SK-N-SH (cell line): ENCODE data around the gene PLCB1. TPM values are rescaled to one million over a fixed set of nuclear protein-coding genes. Genes with fewer than 3 reads are reported as not detected.

Experiments
- ELF1 ChIP-seq: IDR thresholded peaks from 2 replicates; pipeline ENCODE4 v1.4.0; 2012
- FOSL2 ChIP-seq: IDR thresholded peaks from 2 replicates; pipeline ENCODE4 v1.4.0; 2012; ENCODE audit warnings: low read depth, mild to moderate bottlenecking, moderate library complexity, borderline replicate concordance
- FOXJ3 ChIP-seq: sonication (generic); formaldehyde crosslinking; IDR thresholded peaks from 2 replicates; pipeline ENCODE4 v1.5.1; 2020; ENCODE audit warnings: mild to moderate bottlenecking, missing genetic modification reagents
- GATA2 ChIP-seq: sonication (generic); formaldehyde crosslinking; IDR thresholded peaks from 2 replicates; pipeline ENCODE4 v1.5.0; 2020; ENCODE audit warnings: mild to moderate bottlenecking, missing genetic modification reagents
- NFIC ChIP-seq: IDR thresholded peaks from 2 replicates; pipeline ENCODE4 v1.4.0; 2012; ENCODE audit warnings: borderline replicate concordance
- NRF1 ChIP-seq: IDR thresholded peaks from 2 replicates; pipeline ENCODE4 v1.6.1; 2012; ENCODE audit warnings: low read depth, mild to moderate bottlenecking, low read length
- PBX3 ChIP-seq: IDR thresholded peaks from 2 replicates; pipeline ENCODE4; 2012
- POLR2AphosphoS5 ChIP-seq: IDR thresholded peaks from 2 replicates; pipeline ENCODE4 v1.6.1; 2012; ENCODE audit warnings: low read depth, low read length
- RAD21 ChIP-seq: IDR thresholded peaks from 2 replicates; pipeline ENCODE4 v1.6.1; 2012; ENCODE audit warnings: mild to moderate bottlenecking, low read length
- REST ChIP-seq: IDR thresholded peaks from 2 replicates; pipeline ENCODE4 v1.6.1; 2012; ENCODE audit warnings: mild to moderate bottlenecking, low read depth, low read length, moderate library complexity
- SIN3A ChIP-seq: IDR thresholded peaks from 2 replicates; pipeline ENCODE4 v1.6.1; 2012; ENCODE audit warnings: low read depth, mild to moderate bottlenecking, low read length, moderate library complexity, borderline replicate concordance
- USF2 ChIP-seq: fragments of 150-350 bp; IDR thresholded peaks from 2 replicates; pipeline ENCODE4 v1.6.1; 2017; ENCODE audit warnings: antibody characterized with exemption, low read length, low read depth, borderline replicate concordance
- YY1 ChIP-seq: IDR thresholded peaks from 2 replicates; pipeline ENCODE4 v1.4.0; 2012; ENCODE audit warnings: low read depth, mild to moderate bottlenecking
- polyA plus RNA-seq, 3 experiments: library from polyadenylated mRNA; depleted of rRNA; stranded (reverse); fragments of >200 nt; gene quantifications; 2 replicates each; pipeline ENCODE4 v1.2.3, GENCODE V29; 2012
- TF ChIP-seq, protein P1 (sequence below): IDR thresholded peaks from 2 replicates; pipeline ENCODE4 v1.4.0; 2012; ENCODE audit warnings: low read depth, borderline replicate concordance
- TF ChIP-seq, protein P2 (sequence below): IDR thresholded peaks from 2 replicates; pipeline ENCODE4 v1.4.0; 2012; ENCODE audit warnings: low read depth, borderline replicate concordance

Gene PLCB1
- polyA plus RNA-seq, 1 of the 3 experiments (the other 2 are of a cell fraction) = 10.5 TPM

- TF ChIP-seq REST (no peak), SIN3A (no peak), USF2 (no peak), FOSL2 (peak; percentile 34; the same call in 1 of the 2 replicates), YY1 (no peak), NFIC (0 out of 2 replicates have a peak, but pooled peaks have one; percentile 15), PBX3 (peak; percentile 81), POLR2AphosphoS5 (no peak), GATA2 (peak; percentile 17; the same call in 1 of the 2 replicates), RAD21 (no peak), FOXJ3 (CRISPR knock-in tag) (no peak), NRF1 (no peak), ELF1 (no peak)
- TF ChIP-seq, protein P1, sequence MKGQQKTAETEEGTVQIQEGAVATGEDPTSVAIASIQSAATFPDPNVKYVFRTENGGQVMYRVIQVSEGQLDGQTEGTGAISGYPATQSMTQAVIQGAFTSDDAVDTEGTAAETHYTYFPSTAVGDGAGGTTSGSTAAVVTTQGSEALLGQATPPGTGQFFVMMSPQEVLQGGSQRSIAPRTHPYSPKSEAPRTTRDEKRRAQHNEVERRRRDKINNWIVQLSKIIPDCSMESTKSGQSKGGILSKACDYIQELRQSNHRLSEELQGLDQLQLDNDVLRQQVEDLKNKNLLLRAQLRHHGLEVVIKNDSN = no peak
- TF ChIP-seq, protein P2, sequence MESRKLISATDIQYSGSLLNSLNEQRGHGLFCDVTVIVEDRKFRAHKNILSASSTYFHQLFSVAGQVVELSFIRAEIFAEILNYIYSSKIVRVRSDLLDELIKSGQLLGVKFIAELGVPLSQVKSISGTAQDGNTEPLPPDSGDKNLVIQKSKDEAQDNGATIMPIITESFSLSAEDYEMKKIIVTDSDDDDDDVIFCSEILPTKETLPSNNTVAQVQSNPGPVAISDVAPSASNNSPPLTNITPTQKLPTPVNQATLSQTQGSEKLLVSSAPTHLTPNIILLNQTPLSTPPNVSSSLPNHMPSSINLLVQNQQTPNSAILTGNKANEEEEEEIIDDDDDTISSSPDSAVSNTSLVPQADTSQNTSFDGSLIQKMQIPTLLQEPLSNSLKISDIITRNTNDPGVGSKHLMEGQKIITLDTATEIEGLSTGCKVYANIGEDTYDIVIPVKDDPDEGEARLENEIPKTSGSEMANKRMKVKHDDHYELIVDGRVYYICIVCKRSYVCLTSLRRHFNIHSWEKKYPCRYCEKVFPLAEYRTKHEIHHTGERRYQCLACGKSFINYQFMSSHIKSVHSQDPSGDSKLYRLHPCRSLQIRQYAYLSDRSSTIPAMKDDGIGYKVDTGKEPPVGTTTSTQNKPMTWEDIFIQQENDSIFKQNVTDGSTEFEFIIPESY = no peak
Measured at GRCh38 chr20:8424010-8424409, 291.9 kb downstream of the PLCB1 start (continued).
